Endometrial microvascular endothelial cells (primary cell): ENCODE measurements around the gene EGLN1. TPM values are rescaled to one million over a fixed set of nuclear protein-coding genes. Genes with fewer than 3 reads are reported as not detected.
"Not testable (repeated sequence)": the region's sequence is repeated elsewhere in the genome, so short reads cannot be mapped to it uniquely, and the experiment has no call there.

Experiments
- in situ Hi-C: cut with HindIII; loops from 2 replicates; pipeline ENCODE4 v1.10.0; 2017; ENCODE audit warnings: low sequenced_read_pairs, low pct_unique_long_range_greater_than_20kb; ENCODE audit errors: inconsistent ontology term
- total RNA-seq: library from RNA; depleted of rRNA; stranded (reverse); fragments of >200 nt; gene quantifications from one replicate; pipeline ENCODE4 v1.2.3, GENCODE V29; 2015; ENCODE audit errors: inconsistent ontology term

EGLN1 gene
- total RNA-seq = 46.2 TPM

- in situ Hi-C loops = no loop called here
Observed at GRCh38 chr1:231421971-231422797, at the start of gene EGLN1. EGLN1 (minus strand) TSS chr1:231422287; CDS start chr1:231421888, 399 bp downstream.

GRCh38 chr1:231471500-231471899, 49.4 kb upstream of the EGLN1 start:
- in situ Hi-C loops = not testable (repeated sequence)

GRCh38 chr1:231471027-231471426, 48.9 kb upstream of the EGLN1 start:
- in situ Hi-C loops = not testable (repeated sequence)

GRCh38 chr1:231467986-231468385, 45.9 kb upstream of the EGLN1 start:
- in situ Hi-C loops = no loop called here

- in situ Hi-C loops = no loop called here
Observed at GRCh38 chr1:231465051-231465450, 43.0 kb upstream of the EGLN1 start.

GRCh38 chr1:231463541-231463940, 41.5 kb upstream of the EGLN1 start:
- in situ Hi-C loops = no loop called here

DNA sequence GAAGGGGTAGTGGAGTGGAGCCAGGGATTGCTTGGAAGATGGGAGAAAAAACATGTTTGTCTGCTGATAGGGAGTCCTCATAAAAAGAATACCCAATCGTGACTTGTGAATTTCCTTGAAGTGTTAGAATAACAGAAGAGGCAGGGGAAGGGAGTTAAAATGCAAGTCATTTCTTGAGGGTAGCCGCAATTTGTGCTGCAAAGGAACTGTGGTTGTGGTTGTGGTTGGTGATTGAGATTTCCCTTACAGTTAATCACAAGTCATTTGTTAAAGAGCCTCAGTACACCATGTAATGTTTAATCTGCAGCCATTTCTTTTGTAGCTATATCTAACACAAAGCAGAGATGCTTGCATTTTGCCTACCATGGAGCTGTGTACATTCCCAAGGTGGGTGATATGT, 38.5 kb upstream of the EGLN1 start:
- in situ Hi-C loops = no loop called here

- in situ Hi-C loops = not testable (repeated sequence)
Observed at GRCh38 chr1:231459438-231459837, 37.4 kb upstream of the EGLN1 start.

- in situ Hi-C loops = not testable (repeated sequence)
Observed at GRCh38 chr1:231457956-231458355, 35.9 kb upstream of the EGLN1 start.

GRCh38 chr1:231454133-231454532, 32.0 kb upstream of the EGLN1 start:
- in situ Hi-C loops = not testable (repeated sequence)

- in situ Hi-C loops = no loop called here
Observed at GRCh38 chr1:231446138-231446537, 24.1 kb upstream of the EGLN1 start.

DNA sequence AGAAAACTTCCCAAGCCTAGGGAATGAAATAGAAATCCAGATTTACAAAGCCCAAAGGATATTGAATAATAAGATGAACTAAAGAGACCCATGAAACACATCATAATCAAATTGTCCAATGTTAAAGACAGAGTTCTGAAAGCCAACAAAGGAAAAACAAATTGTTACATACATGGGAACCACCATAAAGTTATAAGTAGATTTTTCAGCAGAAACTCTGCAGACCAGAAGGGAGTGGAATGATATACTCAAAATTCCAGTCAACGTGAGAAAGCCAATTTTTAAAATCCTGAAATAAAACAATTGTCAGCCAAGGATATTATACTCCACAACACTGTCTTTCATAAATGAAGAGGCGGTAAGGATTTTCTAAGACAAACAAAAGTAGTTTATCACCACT, 22.0 kb upstream of the EGLN1 start:
- in situ Hi-C loops = no loop called here

GRCh38 chr1:231443363-231443762, 21.3 kb upstream of the EGLN1 start:
- in situ Hi-C loops = no loop called here

DNA sequence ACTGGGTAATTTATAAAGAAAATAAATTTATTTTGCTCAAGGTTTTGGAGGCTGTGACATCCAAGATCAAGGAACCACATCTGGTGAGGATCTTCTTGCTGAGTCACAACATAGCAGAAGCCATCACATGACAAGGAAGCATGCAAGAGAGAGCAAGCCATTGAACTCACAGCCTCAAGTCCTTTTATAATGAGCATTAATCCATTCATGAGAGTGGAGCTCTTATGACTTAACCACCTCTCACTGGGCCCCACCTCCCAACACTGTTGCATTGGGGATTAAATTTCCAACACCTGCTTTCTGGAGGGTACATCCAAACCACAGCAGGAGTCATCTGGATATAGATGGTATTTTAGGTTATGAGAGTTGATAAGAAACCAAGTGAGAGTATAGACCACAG, 20.6 kb upstream of the EGLN1 start:
- in situ Hi-C loops = no loop called here

DNA sequence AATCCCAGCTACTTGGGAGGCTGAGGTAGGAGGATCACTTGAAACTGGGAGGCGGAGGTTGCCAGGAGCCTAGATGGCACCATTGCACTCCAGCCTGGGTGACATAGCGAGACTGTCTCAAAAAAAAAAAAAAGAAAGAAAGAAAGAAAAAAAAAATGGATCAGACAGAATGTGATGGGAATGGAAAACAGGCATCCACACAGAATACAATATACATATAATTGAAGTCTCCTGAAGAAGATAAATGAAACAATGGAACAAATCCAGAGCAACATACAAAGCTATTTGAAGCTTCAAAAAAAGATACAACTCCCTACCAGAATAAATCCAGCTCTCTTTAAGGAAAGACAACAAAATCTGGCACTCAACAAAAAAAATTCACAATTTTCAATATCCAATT, 10.9 kb upstream of the EGLN1 start:
- in situ Hi-C loops = no loop called here

DNA sequence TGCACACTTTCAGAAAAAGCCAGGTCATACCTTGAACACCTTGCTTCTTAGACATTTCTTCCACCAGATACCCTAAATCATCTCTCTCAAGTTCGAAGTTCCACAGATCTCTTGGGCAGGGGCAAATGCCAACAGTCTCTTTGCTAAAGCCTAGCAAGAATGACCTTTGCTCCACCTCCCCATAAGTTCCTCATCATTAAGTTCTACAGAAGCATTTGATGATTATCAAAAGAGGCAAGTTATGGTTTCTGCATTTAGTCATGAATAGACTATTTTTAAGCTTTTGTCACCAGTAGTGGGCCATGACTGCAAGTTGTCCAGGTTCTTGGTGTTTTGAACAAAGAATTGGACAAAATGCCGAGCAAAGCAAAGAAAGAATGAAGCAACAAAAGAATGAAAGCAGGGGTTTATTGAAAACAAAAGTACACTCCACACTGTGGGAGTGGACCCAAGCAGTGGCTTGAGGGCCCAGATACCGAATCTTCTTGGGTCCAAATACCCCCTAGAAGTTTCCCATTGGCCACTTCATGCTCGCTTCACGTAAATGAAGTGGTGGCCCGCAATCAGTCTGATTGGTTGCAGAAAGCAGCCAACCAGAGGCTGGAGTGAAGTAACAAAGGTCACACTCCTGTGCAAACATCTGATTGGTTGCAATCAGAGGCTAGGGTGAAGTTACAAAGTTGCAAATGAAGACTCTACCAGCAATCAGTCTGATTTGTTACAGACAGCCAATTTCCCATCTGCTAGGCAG, 9.8 kb upstream of the EGLN1 start:
- in situ Hi-C loops = no loop called here

- in situ Hi-C loops = not testable (repeated sequence)
Observed at GRCh38 chr1:231430678-231431352, 8.7 kb upstream of the EGLN1 start.

GRCh38 chr1:231428377-231428776, 6.3 kb upstream of the EGLN1 start:
- in situ Hi-C loops = no loop called here

GRCh38 chr1:231424950-231425805, 3.1 kb upstream of the EGLN1 start:
- in situ Hi-C loops = no loop called here
